NCI-H460 (cell line): ENCODE data around the gene HSF4. TPM values are rescaled to one million over a fixed set of nuclear protein-coding genes. Genes with fewer than 3 reads are reported as not detected.

Source experiments
- DNase-seq: peaks from one replicate; pipeline ENCODE4 v3.0.0-alpha.2; 2016; ENCODE audit warnings: low read depth; ENCODE audit errors: extremely low read depth
- total RNA-seq: library from RNA; depleted of rRNA; stranded (reverse); fragments of >200 nt; shearing (Covaris generic); gene quantifications from 2 replicates; pipeline ENCODE4 v1.2.3, GENCODE V29; 2014

The HSF4 gene
- total RNA-seq, 1 experiment from 2014 or later, result 58.0 TPM

DNA sequence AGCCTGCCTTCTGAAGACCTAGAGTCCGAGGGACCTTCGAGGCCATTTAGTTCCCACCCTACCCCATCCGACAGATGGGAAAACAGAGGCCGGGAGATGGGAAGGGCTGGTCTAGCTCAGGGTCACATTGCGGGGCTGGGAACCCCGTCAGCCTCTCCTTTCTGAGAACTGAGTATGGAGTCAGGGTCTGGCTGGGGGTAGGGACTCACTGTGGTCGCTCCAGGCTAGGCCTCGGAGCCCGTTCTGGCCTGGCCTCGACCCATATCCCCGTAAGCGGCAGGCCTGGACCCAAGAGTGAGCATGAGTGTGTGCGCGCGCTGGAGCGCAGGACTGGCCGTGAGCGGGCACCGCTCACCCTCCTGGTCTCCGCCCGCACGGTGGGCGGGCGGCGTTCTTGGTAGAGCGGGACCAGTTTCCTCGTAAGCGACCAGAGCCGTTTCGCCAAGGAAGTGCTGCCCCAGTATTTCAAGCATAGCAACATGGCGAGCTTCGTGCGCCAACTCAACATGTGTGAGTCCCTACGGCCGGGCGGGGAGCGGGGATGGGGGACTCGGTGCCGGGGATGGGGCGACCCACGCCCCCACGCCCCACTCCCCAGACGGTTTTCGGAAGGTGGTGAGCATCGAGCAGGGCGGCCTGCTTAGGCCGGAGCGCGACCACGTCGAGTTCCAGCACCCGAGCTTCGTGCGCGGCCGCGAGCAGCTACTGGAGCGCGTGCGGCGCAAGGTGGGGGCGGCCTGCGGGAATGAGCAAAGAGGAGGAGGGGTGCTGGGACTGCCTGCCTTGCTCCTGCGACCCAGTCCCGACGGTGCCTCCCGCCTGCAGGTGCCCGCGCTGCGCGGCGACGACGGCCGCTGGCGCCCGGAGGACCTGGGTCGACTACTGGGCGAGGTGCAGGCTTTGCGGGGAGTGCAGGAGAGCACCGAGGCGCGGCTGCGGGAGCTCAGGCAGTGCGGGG, 855 bp downstream of the HSF4 start:
- no peak for DNase-seq

- no peak for DNase-seq
These were observed 1.6 kb downstream of the HSF4 start for GRCh38 chr16:67166110-67166547.

DNA sequence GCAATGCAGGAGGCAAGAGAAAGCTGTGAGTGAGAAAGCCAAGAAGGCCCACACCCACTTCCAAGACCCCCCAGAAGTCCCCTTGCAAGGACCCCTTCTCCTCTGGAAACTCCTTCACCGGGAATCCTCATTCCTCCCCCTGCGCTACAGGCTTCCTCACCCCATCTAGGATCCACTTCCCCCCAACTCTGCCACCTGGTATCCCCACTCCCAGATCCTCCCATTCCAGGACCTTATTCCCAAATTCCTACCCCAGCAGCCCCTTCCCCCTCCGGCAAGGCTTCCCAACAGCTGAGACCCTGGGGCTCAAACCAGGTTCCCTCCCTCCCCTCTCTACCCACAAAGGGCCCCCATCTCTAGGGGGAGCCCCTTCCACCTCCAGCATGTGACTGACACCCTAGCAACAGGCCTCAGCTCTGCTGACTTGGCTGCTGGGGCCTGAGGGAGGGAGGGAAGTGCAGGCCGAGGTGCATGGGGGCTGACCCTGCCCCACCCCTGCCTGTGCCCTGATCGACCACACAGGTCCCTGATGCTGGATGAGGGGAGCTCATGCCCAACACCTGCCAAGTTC, 2.1 kb downstream of the HSF4 start:
- no peak for DNase-seq

GRCh38 chr16:67167588-67167987, 3.0 kb downstream of the HSF4 start:
- no peak for DNase-seq

DNA sequence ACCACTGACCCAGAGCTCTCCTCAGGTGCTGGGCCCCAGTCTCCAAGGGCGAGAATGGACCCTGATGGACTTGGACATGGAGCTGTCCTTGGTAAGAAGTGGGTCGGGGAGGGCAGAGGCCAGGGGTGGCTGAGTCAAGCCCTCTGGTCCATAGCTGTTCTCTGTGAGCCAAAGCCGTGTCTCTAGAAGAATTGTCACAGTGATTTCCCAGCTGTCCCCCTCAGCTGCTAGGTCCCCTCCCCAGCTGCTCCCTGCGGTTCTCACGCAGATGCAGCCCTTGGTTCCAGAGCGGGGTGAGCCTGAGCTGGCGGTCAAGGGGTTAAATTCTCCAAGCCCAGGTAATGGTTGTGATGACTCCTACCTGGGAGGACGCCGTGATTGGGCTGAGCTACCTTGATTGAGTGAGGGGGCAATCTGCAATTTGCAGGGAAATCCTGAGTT, 4.5 kb downstream of the HSF4 start:
- DNase-seq, result no peak

DNA sequence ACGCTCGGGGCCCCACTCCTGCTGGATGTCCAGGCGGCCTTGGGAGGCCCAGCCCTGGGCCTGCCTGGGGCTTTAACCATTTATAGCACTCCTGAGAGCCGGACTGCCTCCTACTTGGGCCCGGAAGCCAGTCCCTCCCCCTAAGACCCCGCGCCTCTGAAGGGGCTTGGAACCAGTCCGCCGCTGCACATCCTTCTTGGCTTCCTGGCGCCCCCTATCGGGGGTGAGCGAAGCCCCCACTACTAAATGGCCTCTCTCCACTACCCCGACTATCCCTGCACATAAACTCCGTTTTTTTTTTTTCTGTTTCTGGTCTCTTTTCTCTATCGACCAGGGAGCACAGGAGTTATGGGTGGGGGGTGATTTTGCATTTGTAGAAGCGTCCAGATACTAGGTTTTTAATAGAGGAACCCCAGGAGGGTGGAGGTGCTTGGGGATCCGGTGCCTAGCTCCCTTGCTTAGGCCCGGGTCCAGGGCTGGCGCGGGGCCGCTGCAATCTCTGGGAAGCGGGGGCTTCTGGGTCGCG, 5.2 kb downstream of the HSF4 start:
- no peak for DNase-seq

DNA sequence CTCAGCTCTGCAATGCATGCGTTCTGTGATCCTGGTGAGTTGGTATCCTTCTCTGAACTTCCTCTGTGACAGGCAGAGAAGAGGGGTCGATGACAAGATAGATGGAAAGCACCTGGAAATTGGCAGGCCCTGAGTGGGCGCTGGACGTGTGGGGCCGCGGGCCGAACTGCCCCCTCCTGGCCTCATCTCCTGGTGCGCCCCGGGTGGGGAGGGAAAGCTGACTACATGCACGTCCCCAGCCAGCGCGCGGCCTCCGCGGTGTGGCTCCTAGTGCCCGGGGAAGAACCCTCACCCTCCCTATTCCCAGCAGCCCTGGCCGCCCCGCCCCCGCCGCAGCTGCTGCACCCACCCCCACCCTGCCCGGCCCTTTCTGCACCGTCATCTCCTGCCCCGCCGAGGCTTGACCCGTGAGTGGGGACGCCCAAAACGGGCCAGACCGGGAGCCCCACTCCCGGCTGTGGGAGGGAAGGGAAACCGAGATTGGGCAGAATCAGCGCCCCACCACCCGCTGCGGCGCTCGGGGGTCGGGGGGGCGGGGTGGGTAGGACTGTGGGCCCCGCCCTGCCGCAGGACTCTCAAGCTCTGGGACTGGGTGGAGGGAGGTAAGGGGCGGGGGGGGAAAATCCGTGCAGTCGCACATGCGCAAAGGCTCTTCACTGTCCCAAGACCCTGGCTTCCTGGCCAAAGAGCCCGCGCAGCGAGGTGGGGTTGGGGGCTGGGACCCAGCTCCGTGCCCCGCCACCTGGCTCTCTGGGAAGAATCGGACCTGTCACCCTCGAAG, 5.8 kb downstream of the HSF4 start, which contains the start of gene NOL3:
Gene NOL3, plus strand, starts transcription at position 371 of the 781 bp plus-strand sequence.
- peak; percentile 91 for DNase-seq

DNA sequence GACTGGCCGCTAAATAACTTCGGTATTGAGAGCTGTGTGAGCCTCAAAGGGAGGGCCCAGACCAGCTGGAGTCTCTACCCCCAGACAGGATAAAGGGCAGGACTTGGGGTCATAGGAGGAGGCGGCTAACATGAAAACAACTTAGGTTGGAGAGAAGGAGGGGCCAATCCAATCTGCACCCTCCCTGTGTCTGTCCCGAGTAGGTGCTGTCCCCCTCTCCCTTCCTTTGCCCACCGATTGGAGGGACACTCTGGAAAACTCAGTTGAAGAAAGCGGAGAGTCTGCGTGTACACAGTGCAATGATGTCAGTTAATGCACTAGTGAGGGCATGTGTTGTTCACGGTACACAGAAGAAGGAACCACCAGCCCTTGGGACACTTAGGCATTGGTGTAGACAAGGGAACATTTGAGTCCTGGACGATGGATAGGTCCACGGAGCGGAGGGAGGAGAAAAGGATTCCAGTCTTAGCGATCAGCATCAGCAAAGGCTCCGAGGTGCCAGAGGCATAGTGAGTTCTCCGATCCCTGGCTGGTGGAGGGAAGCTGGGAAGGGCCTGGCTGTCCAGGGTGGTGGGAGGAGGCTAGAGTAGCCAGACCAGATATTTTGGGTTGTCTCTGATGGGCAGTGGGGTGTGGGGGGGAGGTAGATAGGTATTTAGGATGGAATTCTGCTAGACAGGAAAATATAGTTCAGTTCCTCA, 6.6 kb downstream of the HSF4 start:
- no peak for DNase-seq

GRCh38 chr16:67173323-67173722, 8.8 kb downstream of the HSF4 start:
- DNase-seq, result no peak

- DNase-seq, result peak; percentile 91
These were observed 9.5 kb downstream of the HSF4 start for GRCh38 chr16:67173808-67174705.

DNA sequence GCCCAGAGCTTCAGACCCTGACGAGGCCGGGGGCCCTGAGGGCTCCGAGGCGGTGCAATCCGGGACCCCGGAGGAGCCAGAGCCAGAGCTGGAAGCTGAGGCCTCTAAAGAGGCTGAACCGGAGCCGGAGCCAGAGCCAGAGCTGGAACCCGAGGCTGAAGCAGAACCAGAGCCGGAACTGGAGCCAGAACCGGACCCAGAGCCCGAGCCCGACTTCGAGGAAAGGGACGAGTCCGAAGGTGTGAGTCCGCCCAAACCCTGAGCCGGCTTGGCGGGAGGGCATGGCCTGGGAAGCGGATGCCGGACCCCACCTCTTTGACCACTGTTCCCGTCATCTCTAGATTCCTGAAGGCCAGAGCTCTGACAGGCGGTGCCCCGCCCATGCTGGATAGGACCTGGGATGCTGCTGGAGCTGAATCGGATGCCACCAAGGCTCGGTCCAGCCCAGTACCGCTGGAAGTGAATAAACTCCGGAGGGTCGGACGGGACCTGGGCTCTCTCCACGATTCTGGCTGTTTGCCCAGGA, 10.2 kb downstream of the HSF4 start:
- no peak for DNase-seq

DNA sequence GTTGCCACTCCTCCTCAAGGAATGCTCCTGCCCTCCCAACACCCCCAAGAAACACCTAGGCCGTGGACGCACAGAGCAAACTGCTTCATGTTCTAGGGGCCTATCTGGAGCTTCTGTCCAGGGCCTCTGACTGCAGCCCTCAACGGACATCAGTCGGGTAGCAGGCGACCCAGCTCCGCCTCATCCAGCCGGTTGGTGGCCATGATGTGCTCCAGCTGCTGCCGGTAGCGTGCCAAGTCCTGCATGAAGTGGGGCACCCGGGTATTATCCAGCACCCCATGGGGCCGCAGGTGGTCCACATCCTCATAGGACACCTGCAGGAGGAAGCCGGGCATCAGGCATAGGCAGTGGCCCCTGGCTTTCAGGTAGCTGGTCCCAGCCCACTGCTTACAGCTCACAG, 12.1 kb downstream of the HSF4 start:
- no peak for DNase-seq

DNA sequence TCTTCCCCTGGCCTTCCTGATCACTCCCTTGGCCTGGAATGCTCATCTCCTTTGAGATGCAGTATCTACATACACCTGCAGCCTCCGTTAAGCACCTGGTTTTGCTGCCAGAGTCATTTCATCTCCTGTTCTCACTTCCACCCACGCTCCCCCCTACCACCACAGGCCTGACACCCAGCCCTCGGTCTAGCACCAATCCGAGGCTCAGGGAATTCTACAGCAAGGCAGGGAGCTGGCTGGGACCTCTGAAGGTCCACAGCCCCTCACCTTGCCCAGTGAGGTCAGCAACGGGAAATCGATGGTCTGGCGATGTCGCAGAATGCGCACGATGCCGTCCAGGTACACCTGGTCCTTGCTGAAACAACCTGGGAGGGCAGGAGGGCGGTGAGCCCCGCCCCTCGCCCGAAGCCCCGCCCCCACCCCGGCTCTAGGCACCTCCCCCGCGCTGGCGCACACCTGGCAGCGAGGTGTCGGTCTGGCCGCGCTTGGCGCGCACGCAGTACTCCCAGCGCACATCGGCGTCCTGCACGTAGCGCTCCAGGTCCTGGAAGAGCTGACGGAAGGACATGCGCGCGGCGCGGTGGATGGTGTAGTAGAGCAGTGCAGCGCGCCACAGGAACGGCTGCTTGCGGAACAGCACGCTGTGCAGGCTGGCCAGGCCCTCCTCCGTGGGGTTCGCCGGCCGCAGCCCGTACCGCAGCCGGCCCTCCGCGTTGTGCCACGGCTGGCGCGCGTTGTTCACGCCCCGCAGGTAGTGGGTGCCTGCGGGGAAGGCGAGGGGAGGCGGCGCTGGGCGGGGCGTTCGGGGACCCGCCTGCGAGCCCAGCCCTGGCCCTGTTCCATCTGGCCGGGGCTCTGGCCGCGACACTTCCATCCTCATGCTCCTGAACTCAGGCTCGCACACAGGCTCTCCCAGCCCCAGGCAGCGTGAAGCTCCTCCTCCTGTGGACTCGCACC, 13.5 kb downstream of the HSF4 start:
- no peak for DNase-seq

- no peak for DNase-seq
These were observed 15.0 kb downstream of the HSF4 start for GRCh38 chr16:67179421-67180080.

GRCh38 chr16:67180166-67180565, 15.6 kb downstream of the HSF4 start:
- DNase-seq, result no peak

DNA sequence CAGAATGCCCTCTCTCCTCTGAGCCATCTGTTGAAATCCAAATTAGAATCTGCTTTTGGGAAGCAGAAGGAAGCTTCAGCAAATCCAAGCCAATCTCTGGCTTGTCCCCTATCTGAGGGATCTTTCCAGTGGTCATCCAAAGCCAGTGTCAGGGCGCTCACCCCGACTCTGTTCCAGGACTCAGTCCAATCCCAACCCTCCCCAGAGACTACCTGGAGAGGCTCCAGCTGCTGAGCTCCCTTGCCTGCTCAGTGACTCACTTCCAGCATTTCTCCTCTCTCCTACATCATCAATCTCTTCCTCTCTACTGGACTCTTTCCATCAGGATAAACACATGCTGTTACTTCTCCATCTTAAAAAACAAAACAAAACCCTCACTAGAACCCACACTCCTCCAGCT, 16.8 kb downstream of the HSF4 start:
- DNase-seq, result no peak

GRCh38 chr16:67182288-67182687, 17.7 kb downstream of the HSF4 start:
- no peak for DNase-seq
